H9 (cell line): ENCODE results near the gene CHRNA4. TPM values are rescaled to one million over a fixed set of nuclear protein-coding genes. Genes with fewer than 3 reads are reported as not detected.

Source experiments
- DNase-seq: peaks from one replicate; pipeline ENCODE4 v3.0.0-alpha.2; 2017
- H2AFZ ChIP-seq: one replicate; pipeline ENCODE4 v1.6.1; 2013; ENCODE audit warnings: mild to moderate bottlenecking, low read length, control low read depth, moderate library complexity
- H2AK5ac ChIP-seq: 2 replicates; pipeline ENCODE4 v1.6.1; 2013; ENCODE audit warnings: low read length, control low read depth, mixed read lengths; ENCODE audit not compliant: insufficient read length
- H2BK120ac ChIP-seq: one replicate; pipeline ENCODE4 v1.6.1; 2013; ENCODE audit warnings: low read depth, mild to moderate bottlenecking, low read length, control low read depth, inconsistent platforms; ENCODE audit not compliant: poor library complexity, severe bottlenecking
- H2BK12ac ChIP-seq: 2 replicates; pipeline ENCODE4 v1.6.1; 2013; ENCODE audit warnings: low read length, control low read depth, mixed read lengths, low read depth; ENCODE audit not compliant: insufficient read length
- H2BK15ac ChIP-seq: 2 replicates; pipeline ENCODE4 v1.6.1; 2013; ENCODE audit warnings: low read depth, low read length, control low read depth
- H2BK20ac ChIP-seq: one replicate; pipeline ENCODE4 v1.6.1; 2013; ENCODE audit warnings: low read depth, mild to moderate bottlenecking, low read length, control low read depth, inconsistent platforms; ENCODE audit not compliant: poor library complexity, severe bottlenecking
- H2BK5ac ChIP-seq: 2 replicates; pipeline ENCODE4 v1.6.1; 2013; ENCODE audit warnings: low read length, control low read depth, mixed read lengths; ENCODE audit not compliant: insufficient read length
- H3K14ac ChIP-seq: 2 replicates; pipeline ENCODE4 v1.6.1; 2013; ENCODE audit warnings: low read length, control low read depth; ENCODE audit not compliant: insufficient read depth
- H3K18ac ChIP-seq: 2 replicates; pipeline ENCODE4 v1.6.1; 2013; ENCODE audit warnings: low read depth, mild to moderate bottlenecking, mixed read lengths, low read length, control low read depth; ENCODE audit not compliant: insufficient read length
- H3K23ac ChIP-seq: 2 replicates; pipeline ENCODE4 v1.6.1; 2013; ENCODE audit warnings: low read length, control low read depth, mixed read lengths, low read depth; ENCODE audit not compliant: insufficient read length
- H3K23me2 ChIP-seq: 2 replicates; pipeline ENCODE4 v1.6.1; 2013; ENCODE audit warnings: low read depth, mild to moderate bottlenecking, mixed read lengths, low read length, control low read depth; ENCODE audit not compliant: insufficient read length, poor library complexity, severe bottlenecking
- H3K27ac ChIP-seq: 2 replicates; pipeline ENCODE4 v1.5.1; 2013; ENCODE audit warnings: low read length, control low read depth, mixed read lengths, low read depth; ENCODE audit not compliant: insufficient read length
- H3K27me3 ChIP-seq: 2 replicates; pipeline ENCODE4 v1.6.1; 2013; ENCODE audit warnings: low read length, control low read depth, inconsistent platforms; ENCODE audit not compliant: insufficient read depth
- H3K4ac ChIP-seq: 2 replicates; pipeline ENCODE4 v1.6.1; 2013; ENCODE audit warnings: low read depth, mild to moderate bottlenecking, control low read depth, inconsistent platforms, low read length, moderate library complexity
- H3K4me1 ChIP-seq: 2 replicates; pipeline ENCODE4 v1.6.1; 2013; ENCODE audit warnings: low read length, control low read depth, inconsistent platforms; ENCODE audit not compliant: insufficient read depth
- H3K4me2 ChIP-seq: 2 replicates; pipeline ENCODE4 v1.6.1; 2013; ENCODE audit warnings: low read length, control low read depth, mixed read lengths; ENCODE audit not compliant: insufficient read length, insufficient read depth
- H3K56ac ChIP-seq: 2 replicates; pipeline ENCODE4 v1.6.1; 2013; ENCODE audit warnings: low read depth, mild to moderate bottlenecking, mixed read lengths, low read length, control low read depth; ENCODE audit not compliant: insufficient read length
- H3K79me1 ChIP-seq: 2 replicates; pipeline ENCODE4 v1.6.1; 2013; ENCODE audit warnings: low read depth, mild to moderate bottlenecking, moderate library complexity, low read length, control low read depth, inconsistent platforms; ENCODE audit not compliant: insufficient read depth, poor library complexity, severe bottlenecking
- H3K79me2 ChIP-seq: 2 replicates; pipeline ENCODE4 v1.6.1; 2013; ENCODE audit warnings: low read length, control low read depth, inconsistent platforms; ENCODE audit not compliant: insufficient read depth
- H3K9ac ChIP-seq: 2 replicates; pipeline ENCODE4 v1.6.1; 2013; ENCODE audit warnings: low read length, control low read depth, mixed read lengths; ENCODE audit not compliant: insufficient read length; ENCODE audit errors: extremely low read depth
- H3K9me3 ChIP-seq: one replicate; pipeline ENCODE4 v1.6.1; 2013; ENCODE audit warnings: low read depth, low read length, inconsistent platforms; ENCODE audit not compliant: control insufficient read depth
- H3T11ph ChIP-seq: one replicate; pipeline ENCODE4 v1.6.1; 2013; ENCODE audit warnings: mild to moderate bottlenecking, low read length, control low read depth, inconsistent platforms
- H4K20me1 ChIP-seq: one replicate; pipeline ENCODE4 v1.6.1; 2013; ENCODE audit not compliant: control insufficient read depth, insufficient read length, insufficient read depth
- H4K5ac ChIP-seq: 2 replicates; pipeline ENCODE4 v1.6.1; 2013; ENCODE audit warnings: low read depth, mild to moderate bottlenecking, mixed read lengths, low read length, control low read depth; ENCODE audit not compliant: insufficient read length
- H4K8ac ChIP-seq: replicated peaks from 2 replicates; pipeline ENCODE4 v1.6.1; 2013; ENCODE audit warnings: low read length, control low read depth, mixed read lengths, low read depth; ENCODE audit not compliant: insufficient read length
- H4K91ac ChIP-seq: 2 replicates; pipeline ENCODE4 v1.6.1; 2013; ENCODE audit warnings: low read depth, mild to moderate bottlenecking, moderate library complexity, mixed read lengths, low read length, control low read depth; ENCODE audit not compliant: insufficient read length
- H3K27ac Mint-ChIP-seq, 3 experiments: 2 replicates in 2 of 3; 3 replicates in 1 of 3; pipeline ENCODE4 v1.8.0; 2020 to 2021; ENCODE audit warnings: mixed read lengths in 3 of 3, mild to moderate bottlenecking in 1 of 3, moderate library complexity in 1 of 3
- H3K27me3 Mint-ChIP-seq: 2 replicates; pipeline ENCODE4 v1.8.0; 2021; ENCODE audit warnings: low read depth, mild to moderate bottlenecking, moderate library complexity, mixed read lengths
- H3K36me3 Mint-ChIP-seq, 3 experiments: 2 replicates in 2 of 3; 3 replicates in 1 of 3; pipeline ENCODE4 v1.8.0; 2020 to 2021; ENCODE audit warnings: low read depth in 3 of 3, mixed read lengths in 3 of 3; ENCODE audit not compliant: insufficient read depth in 1 of 3
- H3K4me1 Mint-ChIP-seq, 2 experiments: 2 replicates each; pipeline ENCODE4 v1.8.0; 2020; ENCODE audit warnings: mixed read lengths in 2 of 2
- H3K4me3 Mint-ChIP-seq, 2 experiments: 2 replicates in 1 of 2; 3 replicates in 1 of 2; pipeline ENCODE4 v1.8.0; 2020 to 2021; ENCODE audit warnings: mild to moderate bottlenecking in 2 of 2, mixed read lengths in 2 of 2, moderate library complexity in 1 of 2
- H3K9me3 Mint-ChIP-seq, 2 experiments: 2 replicates in 1 of 2; 3 replicates in 1 of 2; pipeline ENCODE4 v1.8.0; 2020; ENCODE audit warnings: mild to moderate bottlenecking in 2 of 2, mixed read lengths in 2 of 2, moderate library complexity in 1 of 2
- CTCF ChIP-seq: fragments of 200-600 bp; sonication (generic); conservative IDR thresholded peaks from 3 replicates; pipeline ENCODE4 v1.8.0; 2021; ENCODE audit warnings: antibody characterized with exemption, mild to moderate bottlenecking
- WGBS: extraction: QIAGEN DNeasy Blood & Tissue Kit; methylation state at CpG from one replicate; pipeline ENCODE4 v1.1.7; 2013; ENCODE audit warnings: missing lambda C conversion rate, low lambda C conversion rate, mixed read lengths; ENCODE audit not compliant: insufficient read length; ENCODE audit errors: extremely low coverage; 5-methylcytosine and 5-hydroxymethylcytosine counted together
- total RNA-seq: library from RNA; stranded (reverse); gene quantifications from 2 replicates; pipeline ENCODE4 v1.2.1, GENCODE V29; 2021

The CHRNA4 gene
- total RNA-seq, 1 experiment from 2014 or later, result 2.5 TPM

DNA sequence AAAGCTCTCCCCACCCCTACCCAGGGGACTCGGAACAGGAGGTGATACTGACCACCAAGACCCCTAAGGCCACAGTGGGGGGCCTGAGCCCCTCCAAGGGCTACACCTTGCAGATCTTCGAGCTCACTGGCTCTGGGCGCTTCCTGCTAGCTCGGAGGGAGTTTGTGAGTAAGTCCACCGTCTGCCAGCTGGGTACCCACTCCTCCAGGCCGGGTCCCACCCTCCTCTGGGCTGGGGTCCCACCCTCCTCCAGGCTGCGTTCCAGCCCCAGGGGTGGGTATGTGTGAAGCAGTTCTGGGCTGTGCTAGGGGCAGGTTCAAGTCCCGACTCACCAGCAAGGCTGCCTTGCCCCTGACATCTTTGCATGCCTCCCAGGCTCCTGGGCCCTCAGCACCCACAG is 55.8 kb downstream of the CHRNA4 start:
- H3K27ac Mint-ChIP-seq, result no peak overlapping the region
- no CpG with 5 or more reads among the region's 8 CpGs for WGBS
- H2AK5ac ChIP-seq, result no peak overlapping the region

More for the DNA sequence above, 55.8 kb downstream of the CHRNA4 start:
- Mint-ChIP-seq H3K27me3 (peaks cover 24% of the 10 kb centered on the region), H3K36me3 (no peaks in the 10 kb centered on the region), H3K4me1 (peaks cover 4% of the 10 kb centered on the region in 2 experiments; a peak in 3 of 4 replicates), H3K9me3 (peaks cover 2 to 3% of the 10 kb centered on the region in 2 experiments; a peak in 1 of 5 replicates), H3K4me3 (no peak overlapping the region)
- Histone ChIP-seq H3K79me1 (no peaks in the 10 kb centered on the region), H3K23ac (no peak overlapping the region), H4K20me1 (no peaks in the 10 kb centered on the region), H2BK5ac (no peak overlapping the region), H2BK120ac (no peak overlapping the region), H3K9me3 (no peaks in the 10 kb centered on the region), H2BK20ac (no peak overlapping the region), H3K23me2 (no peaks in the 10 kb centered on the region), H4K5ac (no peak overlapping the region), H3K18ac (no peak overlapping the region), H4K8ac (no peak overlapping the region), H3K27me3 (no peaks in the 10 kb centered on the region), H3K14ac (no peak overlapping the region), H4K91ac (no peak overlapping the region), H3K4ac (no peak overlapping the region), H3K56ac (no peak overlapping the region), H2AFZ (no peak overlapping the region), H3K9ac (no peak overlapping the region), H3K79me2 (no peaks in the 10 kb centered on the region), H3T11ph (no peak overlapping the region), H3K27ac (no peak overlapping the region), H2BK12ac (no peak overlapping the region), H3K4me1 (no peaks in the 10 kb centered on the region), H3K4me2 (no peak overlapping the region), H2BK15ac (no peak overlapping the region)
- DNase-seq, result no peak
- TF ChIP-seq CTCF, result no peak
